ENCODE data around the gene SEPTIN12.
"Not testable (repeated sequence)": the region's sequence is repeated elsewhere in the genome, so short reads cannot be mapped to it uniquely, and the experiment has no call there.

The SEPTIN12 gene

GRCh38 chr16:4752351-4753100 is 35.6 kb downstream of the SEPTIN12 start:
- DNase-seq, result no peak

GRCh38 chr16:4750896-4751295 is 37.2 kb downstream of the SEPTIN12 start:
- no peak for DNase-seq

GRCh38 chr16:4749700-4750257 is 38.4 kb downstream of the SEPTIN12 start:
- DNase-seq, result no peak

DNA sequence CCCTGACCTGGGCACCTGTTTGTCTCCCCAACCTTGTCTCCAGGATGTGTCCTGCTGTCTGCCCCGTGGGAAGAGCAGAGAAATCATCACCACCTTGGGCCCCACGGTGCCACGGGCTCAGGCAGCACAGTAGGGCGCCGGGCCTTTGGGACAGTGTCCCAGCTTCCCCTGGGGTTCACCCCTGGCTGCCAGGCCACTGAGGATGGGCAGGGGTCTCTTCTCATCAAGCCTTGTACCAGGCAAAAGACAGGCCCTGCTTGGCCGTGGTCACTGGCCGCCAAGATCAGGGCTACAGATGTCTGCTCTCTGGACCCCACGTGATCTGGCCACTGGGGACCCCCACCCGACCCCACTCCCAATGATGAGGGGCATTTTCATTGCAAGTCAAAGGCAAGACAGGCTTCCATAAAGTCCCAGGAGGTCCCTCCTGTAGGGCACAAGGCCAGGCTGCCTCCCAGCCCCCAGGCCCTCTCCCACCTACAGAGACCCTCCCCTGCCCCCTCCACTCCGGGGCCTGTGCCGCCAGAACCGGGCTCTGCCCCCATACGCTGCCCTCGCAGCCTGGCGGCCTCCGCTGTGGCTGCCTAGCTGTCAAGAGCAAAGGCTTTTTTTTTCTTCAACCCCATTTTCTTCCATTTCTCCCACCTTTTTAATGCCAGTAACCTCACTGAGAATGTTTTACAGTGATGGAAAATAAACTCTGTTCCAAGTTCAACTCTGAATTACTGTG is 39.3 kb downstream of the SEPTIN12 start:
- no peak for DNase-seq

DNA sequence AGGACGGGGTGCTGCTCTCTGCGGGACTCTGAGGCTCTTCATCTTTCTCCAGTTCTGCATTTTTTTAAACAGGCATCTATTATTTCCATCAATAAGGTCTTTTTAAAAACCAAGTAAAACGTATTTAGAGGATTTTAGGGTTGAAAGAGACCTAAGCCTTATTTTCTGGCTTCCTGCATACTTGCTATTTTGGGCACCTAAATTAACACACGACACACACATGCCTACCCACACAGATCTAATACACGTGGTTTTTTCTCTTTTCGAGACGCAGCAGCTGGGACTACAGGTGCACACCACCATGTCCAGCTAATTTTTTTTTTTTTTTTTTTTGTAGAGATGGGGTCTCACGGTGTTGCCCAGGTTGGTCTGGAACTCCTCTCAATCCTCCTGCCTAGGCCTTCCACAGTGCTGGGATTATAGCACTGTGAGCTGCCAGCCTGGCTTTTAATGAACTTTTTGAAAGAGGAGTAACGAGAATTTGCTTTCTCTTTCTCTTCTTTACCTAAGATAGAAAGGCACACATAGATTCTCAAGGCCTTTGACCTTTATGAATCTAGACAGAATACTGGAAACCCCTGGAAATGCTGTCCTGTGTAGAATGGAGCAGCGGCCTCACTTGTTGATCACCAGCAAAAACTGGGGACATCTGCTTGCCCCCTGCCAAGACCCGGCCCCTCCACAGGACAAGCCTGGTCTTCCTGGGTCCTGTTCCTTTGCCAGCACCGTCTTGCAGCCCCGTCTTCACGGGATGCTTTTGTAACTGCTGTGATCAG is 40.1 kb downstream of the SEPTIN12 start:
- DNase-seq, result peak in 2 of 6 experiments; percentile 30 to 36

DNA sequence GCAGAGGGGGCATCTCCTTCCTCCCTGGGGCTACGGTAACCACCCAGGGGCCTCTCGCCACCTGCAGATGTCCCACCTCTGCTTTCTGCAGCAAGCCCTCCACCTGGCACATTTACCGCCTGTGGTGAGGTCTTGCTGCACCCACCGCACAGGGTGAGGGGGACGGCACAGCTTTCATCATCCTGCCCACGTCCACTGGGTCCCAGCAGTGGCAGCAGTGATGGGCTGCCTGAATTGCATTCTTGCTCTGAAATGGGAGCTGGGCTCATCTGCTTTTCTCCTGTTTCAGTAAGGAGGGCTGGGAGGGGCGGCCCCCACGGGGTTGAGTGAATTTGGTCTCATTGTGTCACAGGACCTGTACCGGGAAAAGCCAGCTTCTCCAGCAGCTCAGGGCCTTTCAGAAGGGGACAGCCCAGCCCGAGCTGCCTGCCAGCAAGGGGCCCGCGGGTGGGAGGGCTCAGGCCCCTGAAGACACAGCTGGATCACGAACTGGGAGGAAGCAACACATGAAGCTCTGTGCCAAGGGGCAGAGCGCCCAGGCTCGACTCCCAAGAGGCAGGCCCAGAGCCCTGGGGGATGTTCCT is 41.1 kb downstream of the SEPTIN12 start:
- no peak for DNase-seq

DNA sequence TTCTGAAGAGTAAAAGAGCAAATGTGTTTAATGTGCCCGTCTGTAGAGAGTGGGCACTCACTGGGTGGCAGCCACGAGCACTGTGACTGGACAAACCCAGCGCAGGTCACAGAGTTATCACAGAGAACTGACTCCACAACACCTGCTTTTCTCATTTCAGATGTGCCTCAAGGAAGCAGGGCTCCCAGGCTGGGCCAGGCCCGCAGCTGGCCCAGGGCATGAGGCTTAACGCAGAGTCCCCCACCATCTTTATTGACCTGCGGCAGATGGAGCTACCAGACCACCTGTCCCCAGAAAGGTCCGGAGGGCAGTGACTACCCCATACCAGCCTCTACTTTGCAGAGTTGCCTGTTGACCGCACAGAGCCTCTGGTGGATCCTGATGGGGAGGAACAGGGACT is 41.9 kb downstream of the SEPTIN12 start:
- no peak for DNase-seq

- DNase-seq, result no peak
Measured at GRCh38 chr16:4745274-4745569, 42.9 kb downstream of the SEPTIN12 start.

GRCh38 chr16:4744555-4745273 is 43.4 kb downstream of the SEPTIN12 start:
- no peak for DNase-seq

DNA sequence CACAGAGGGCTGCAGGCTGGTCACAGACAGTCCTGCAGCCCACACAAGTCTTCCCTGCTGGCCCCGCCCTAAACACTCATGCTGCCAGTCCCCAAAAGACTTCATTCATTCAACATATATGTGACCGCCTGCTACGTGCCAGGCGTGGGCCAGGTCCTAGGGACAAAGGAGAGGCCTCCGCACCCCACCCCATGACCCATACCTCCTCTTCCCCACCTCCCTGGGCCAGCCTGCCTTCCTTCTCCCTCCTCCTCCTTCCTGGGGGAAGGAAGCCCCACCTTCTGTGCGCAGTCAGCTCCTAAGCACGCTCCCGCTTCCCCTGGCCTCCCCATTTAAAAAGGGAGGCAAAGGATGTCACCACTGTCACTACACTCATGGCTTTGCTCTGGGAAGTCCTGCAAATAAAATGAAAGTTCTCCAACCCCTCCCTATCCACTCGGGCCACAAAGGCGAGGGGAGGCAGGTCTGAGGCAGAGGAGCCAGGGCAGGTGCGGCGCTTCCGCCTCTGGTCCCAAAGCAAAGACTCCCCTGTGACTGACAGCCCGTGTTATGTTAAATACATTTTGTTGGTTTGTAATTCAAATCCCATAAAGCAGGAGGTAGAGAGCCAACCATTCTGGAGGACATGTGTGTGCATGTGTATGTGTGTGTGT is 44.8 kb downstream of the SEPTIN12 start:
- DNase-seq, result no peak

GRCh38 chr16:4738370-4738769 is 49.8 kb downstream of the SEPTIN12 start:
- DNase-seq, result not testable (repeated sequence)

- DNase-seq, result no peak
Measured at GRCh38 chr16:4737545-4737944, 50.6 kb downstream of the SEPTIN12 start.

DNA sequence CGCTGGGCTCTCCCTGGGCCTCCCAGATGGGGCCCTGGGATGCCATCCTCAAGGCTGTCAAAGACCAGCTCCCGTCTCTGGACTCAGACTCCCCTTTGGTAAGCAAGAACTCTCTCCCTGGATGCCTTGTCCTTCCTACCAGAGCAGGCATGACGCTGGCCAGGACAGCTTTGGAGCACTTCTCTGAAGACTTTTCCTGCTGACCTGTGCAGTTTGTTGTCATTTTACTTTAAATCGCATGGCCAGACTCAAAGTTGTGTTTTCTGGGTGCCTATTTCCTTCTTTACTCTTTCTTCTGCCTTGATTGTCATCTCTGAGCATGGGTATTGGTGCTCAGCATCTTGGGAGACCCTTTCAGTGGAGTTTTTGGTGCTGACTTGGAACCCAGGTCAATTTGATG is 51.6 kb downstream of the SEPTIN12 start:
- DNase-seq, result no peak

DNA sequence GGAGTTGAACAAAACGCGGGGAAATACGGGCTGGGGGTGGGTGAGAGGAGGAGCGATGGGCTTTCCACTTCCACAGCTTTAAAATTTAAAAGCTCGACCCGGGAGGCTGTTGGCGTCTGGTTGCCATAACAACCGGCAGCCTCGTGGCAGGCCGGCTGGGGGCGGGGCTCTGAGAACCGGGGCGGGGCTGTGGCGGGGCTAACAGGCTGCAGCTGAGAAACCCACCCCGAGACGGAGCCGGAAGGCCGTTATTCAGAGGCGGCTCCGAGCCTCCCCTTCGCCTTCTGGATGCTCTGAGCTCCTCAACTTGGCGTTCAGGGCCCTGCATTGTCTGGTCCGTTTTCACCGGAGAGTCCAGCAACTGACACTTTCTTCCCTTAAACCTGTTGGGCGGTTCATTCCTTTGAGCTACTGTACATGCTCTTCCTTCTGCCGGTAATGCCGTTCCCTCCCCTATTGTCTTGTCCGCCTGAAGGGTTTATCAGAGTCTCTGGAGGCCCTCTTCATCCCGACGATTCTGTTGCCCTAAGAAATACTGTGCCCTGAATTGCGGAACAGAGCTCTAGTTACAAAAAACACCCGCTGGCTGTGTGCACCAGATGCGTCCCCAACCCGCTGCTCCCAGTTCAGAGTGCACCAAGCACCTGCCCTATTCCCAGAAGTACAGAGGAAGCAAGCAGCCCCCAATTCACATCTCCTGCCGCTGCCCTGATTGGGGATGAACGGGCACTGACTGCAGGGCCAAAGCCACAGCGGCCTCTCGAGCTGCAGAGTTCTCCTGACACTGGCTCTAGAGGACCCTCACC is 53.2 kb downstream of the SEPTIN12 start:
- DNase-seq, result peak; percentile 80 to 95 (median 90)

DNA sequence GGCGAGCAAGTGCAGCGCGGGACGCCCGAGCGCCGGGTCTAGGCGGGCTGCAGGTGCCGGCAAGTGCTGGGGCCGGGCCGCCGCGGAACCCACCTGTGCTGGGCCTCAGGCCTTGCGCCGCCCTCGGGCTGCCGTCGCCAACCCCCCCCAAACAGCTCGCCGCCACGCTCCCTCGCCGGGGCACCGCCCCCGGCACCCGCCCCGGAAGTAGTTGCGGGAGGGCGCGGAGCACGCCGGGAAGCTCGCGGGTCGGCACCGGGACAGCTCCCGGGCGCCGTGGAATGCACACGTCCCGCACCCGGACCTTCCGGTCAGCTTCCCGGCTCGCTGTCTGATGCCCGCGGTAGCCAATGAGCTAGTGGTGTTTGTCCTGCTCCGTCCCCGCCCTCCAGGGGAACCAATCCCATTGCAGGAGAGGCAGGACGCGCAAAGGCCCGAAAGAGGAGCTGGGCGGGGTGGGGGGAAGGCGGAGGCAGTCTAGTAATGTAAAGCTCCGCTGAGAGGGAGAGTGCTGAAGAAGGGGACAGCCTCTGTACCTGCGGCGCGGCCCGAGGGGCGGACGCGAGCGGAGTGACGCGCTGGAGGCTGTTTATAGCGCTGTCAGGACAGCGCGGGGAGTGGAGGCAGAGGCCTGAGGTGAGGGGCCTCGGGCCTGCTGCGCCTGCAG is 53.9 kb downstream of the SEPTIN12 start, which contains the start of the genes ANKS3 and DNAAF8:
TSS of gene ANKS3 (minus strand) at position 209 of the 667 bp plus-strand sequence. CDS start 4,122 bp downstream, outside the sequence.
TSS of gene DNAAF8 (plus strand) at position 475 of the 667 bp plus-strand sequence. CDS start 1,978 bp downstream, outside the sequence.
- DNase-seq, result peak; percentile 63 to 87 (median 76)

- DNase-seq, result peak in 1 of 6 experiments; percentile 42
Measured at GRCh38 chr16:4733747-4734062, 54.4 kb downstream of the SEPTIN12 start.

- DNase-seq, result no peak
Measured at GRCh38 chr16:4733211-4733742, 54.9 kb downstream of the SEPTIN12 start.

GRCh38 chr16:4729876-4730275 is 58.3 kb downstream of the SEPTIN12 start:
- no peak for DNase-seq

DNA sequence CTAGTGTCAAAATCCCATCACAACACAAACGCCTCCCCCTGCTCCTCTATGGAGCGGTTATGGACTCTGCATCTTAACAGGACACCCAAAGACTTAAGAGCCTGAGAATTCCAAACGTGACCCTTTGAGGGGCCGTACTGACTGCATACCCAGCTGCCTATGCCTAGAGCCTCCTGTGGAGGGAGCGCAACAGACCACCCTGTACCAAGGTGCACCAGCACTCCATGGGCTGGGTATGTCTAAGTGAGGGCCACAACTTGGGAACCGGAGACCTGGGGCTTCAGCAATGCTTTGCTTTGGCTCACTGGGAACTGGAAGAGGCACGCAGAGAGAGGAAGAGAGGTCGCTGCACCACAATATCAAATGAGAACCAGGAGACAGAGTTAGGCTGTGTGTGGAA is 59.5 kb downstream of the SEPTIN12 start:
- DNase-seq, result no peak

All from stimulated activated naive CD4-positive, alpha-beta T cell (primary cell).